ENCODE data around the gene SYT3.

Gene SYT3

GRCh38 chr19:50573741-50574461 lies 65.8 kb downstream of the SYT3 start:
- TF ChIP-seq ZFX (IDR thresholded peaks at IDR 0.05; ENCODE audit: borderline replicate concordance) (no peak), CTCF (IDR thresholded peaks at IDR 0.05) (no peak)
- no peak overlapping the region for H3K27ac ChIP-seq
